Upper lobe of right lung (tissue), 1 donor: Measurements from ENCODE around the gene LRRN2. TPM values are rescaled to one million over a fixed set of nuclear protein-coding genes. Genes with fewer than 3 reads are reported as not detected.

Source experiments
- ATAC-seq: fragments of 200-7000 bp; cut with Tn5 transposase; one replicate; pipeline ENCODE4 v1.9.1; 2020; ENCODE audit warnings: mild to moderate bottlenecking, moderate library complexity
- DNase-seq: peaks from one replicate; pipeline ENCODE4 v3.0.0-alpha.2; 2020
- H3K27ac ChIP-seq: fragments of 200-600 bp; one replicate; pipeline ENCODE4 v1.8.0; 2022
- H3K27me3 ChIP-seq: fragments of 200-600 bp; one replicate; pipeline ENCODE4 v1.8.0; 2022; ENCODE audit warnings: mild to moderate bottlenecking
- H3K36me3 ChIP-seq: fragments of 200-600 bp; one replicate; pipeline ENCODE4 v1.8.0; 2022
- H3K4me1 ChIP-seq: fragments of 200-600 bp; one replicate; pipeline ENCODE4 v1.8.0; 2022
- H3K4me3 ChIP-seq: fragments of 200-600 bp; one replicate; pipeline ENCODE4 v1.8.0; 2022; ENCODE audit warnings: mild to moderate bottlenecking
- H3K9me3 ChIP-seq: fragments of 200-600 bp; one replicate; pipeline ENCODE4 v1.8.0; 2022
- CTCF ChIP-seq: fragments of 200-600 bp; IDR thresholded peaks from one replicate; pipeline ENCODE4 v1.8.0; 2022; ENCODE audit warnings: antibody characterized with exemption
- intact Hi-C: fragments of 100-400 bp; cut with DNase I; formaldehyde crosslinking; loops from one replicate; pipeline ENCODE4 v1.11.0; 2022
- long read RNA-seq: library from polyadenylated mRNA; unstranded; transcript quantifications from one replicate; pipeline ENCODE4 v2.0.0, GENCODE V29; 2021
- total RNA-seq: library from RNA; stranded (reverse); fragmentation: NEBNext Ultra II Directional; extraction: Animal tissue kit (Norgen Biotek cat#: 25700); gene quantifications from one replicate; pipeline ENCODE4 v1.2.1, GENCODE V29; 2021
- donor health status: DM: no; HTN: yes; CAD: no; lungs with severe emphysema.

The LRRN2 gene
- 3.2 TPM for total RNA-seq
- long read RNA-seq, full-length matches to known transcripts: 17 of 18 reads
- long read RNA-seq, partial matches to known transcripts: 0 of 18 reads
- long read RNA-seq, other reads (novel, unspliced or antisense): 1 of 18 reads

DNA sequence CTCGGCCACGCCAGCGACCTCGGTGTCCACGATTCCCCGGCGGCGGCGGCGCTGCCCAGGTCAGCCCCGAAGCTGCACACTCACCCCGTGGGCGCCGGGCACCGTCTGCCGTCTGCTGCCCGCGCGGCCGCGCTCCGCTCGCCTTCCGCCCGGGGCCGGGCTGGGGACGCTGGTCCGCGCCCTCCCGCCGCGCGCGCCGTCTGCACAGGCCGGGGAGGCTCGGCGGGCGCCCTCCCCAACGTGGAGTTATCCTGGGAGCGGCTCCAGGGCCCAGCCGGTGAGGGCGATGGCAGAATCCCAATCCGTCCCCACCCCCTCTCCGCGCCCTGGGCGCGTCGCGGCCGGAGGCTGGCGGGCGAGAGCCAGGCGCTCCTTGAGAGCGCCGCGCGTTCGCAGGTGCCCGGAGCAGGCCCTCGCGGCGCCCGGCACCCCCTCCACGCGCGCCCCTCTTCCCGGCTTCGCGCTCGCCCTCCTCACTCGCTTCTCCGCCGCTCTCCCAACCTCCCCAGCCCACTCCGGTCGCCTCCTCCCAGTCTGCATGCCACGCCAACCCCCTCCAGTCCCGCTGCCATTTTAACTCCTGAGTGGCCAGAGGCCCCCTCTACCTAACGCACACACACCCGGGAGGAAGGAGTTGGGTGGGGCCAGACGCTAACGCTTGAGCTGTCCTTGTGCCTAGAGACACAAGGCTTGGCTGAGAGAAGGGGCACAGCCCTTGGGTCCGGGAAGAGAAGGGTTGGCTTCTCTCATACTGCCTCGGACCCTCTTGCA, at the start of gene LRRN2:
LRRN2 (minus strand) TSS at position 503 of the 771 bp plus-strand sequence. CDS start 65,746 bp downstream, outside the sequence.
- Histone ChIP-seq H3K9me3 (no peaks in the 10 kb centered on the region), H3K4me3 (peak within 1 kb of the TSS; percentile 47), H3K27me3 (peaks cover 36% of the 10 kb centered on the region), H3K27ac (no peak within 1 kb of the TSS), H3K36me3 (no peaks in the 10 kb centered on the region), H3K4me1 (peaks cover 10% of the 10 kb centered on the region)
- ATAC-seq: peak; percentile 34
- no peak for DNase-seq
- intact Hi-C loops: no loop called here
- no peak for TF ChIP-seq CTCF

GRCh38 chr1:204735042-204735441, 49.5 kb upstream of the LRRN2 start:
- Histone ChIP-seq H3K4me3 (no peak overlapping the region), H3K27me3 (peaks cover 6% of the 10 kb centered on the region), H3K4me1 (no peaks in the 10 kb centered on the region), H3K27ac (no peak overlapping the region), H3K9me3 (no peaks in the 10 kb centered on the region), H3K36me3 (no peaks in the 10 kb centered on the region)
- no peak for TF ChIP-seq CTCF
- intact Hi-C loops: no loop called here
- ATAC-seq: no peak
- DNase-seq: no peak

GRCh38 chr1:204733869-204734596, 48.5 kb upstream of the LRRN2 start:
- no peak for DNase-seq
- no peak for ATAC-seq
- TF ChIP-seq CTCF: no peak
- intact Hi-C loops: no loop called here
- no peak overlapping the region for H3K4me3 ChIP-seq
- H3K27me3 ChIP-seq: peaks cover 13% of the 10 kb centered on the region
- H3K9me3 ChIP-seq: no peaks in the 10 kb centered on the region
- no peak overlapping the region for H3K27ac ChIP-seq
- no peaks in the 10 kb centered on the region for H3K36me3 ChIP-seq
- H3K4me1 ChIP-seq: no peaks in the 10 kb centered on the region

DNA sequence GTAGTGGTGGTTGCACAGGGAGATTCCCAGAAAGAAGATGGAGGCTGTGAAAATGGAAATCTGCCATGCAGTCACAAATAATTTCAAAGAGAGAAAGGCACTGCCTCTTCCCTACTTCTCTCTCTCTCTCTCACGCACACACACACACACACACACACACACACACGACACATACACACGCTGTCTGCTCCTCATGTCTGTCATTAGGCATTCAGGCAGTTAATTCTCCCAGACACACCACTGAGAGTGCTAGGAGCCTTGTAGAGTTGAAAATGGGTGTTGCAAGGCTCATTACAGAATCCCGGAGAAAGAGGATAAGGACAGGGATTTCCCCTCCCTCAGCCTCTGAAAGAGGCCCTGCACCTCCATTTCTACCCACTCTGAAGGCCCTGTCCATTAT, 47.8 kb upstream of the LRRN2 start:
- Histone ChIP-seq H3K36me3 (no peaks in the 10 kb centered on the region), H3K9me3 (no peaks in the 10 kb centered on the region), H3K4me3 (no peak overlapping the region), H3K4me1 (no peaks in the 10 kb centered on the region), H3K27me3 (peaks cover 13% of the 10 kb centered on the region), H3K27ac (no peak overlapping the region)
- TF ChIP-seq CTCF: no peak
- DNase-seq: no peak
- intact Hi-C loops: no loop called here
- ATAC-seq: no peak

DNA sequence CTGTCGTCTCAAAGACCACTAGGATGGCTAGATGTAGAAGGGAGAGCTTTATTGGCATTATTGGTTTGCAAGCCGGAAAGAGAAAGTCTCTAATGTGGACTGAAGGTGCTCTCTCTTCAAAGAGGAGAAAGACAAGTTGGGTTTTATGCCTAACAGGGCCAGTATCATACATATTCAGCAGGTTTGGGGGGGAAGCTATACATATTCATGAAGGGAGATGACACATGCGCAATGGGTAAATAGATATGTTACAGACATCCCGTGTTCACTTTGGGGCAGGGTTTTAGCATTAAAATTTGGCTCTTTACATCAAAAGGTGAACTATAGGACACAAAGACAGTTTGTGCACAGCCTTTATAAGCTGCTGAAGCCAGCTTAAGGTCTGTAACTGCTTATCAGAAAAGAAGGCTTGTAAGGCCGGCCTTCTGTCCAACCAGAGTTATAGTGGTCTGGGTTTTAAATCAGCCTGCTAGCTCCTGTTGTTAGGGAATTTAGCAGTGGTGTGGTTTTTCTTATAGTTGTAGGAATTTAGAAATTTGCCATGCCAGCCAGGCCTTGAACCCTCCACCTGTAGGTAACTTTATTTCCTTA, 46.5 kb upstream of the LRRN2 start:
- TF ChIP-seq CTCF: no peak
- intact Hi-C loops: no loop called here
- Histone ChIP-seq H3K27me3 (peaks cover 13% of the 10 kb centered on the region), H3K9me3 (no peaks in the 10 kb centered on the region), H3K4me3 (no peak overlapping the region), H3K36me3 (no peaks in the 10 kb centered on the region), H3K4me1 (no peaks in the 10 kb centered on the region), H3K27ac (no peak overlapping the region)
- ATAC-seq: no peak
- no peak for DNase-seq
